ENCODE results near the gene IFTAP.

The IFTAP gene

GRCh38 chr11:36600180-36600579 lies 5.9 kb downstream of the IFTAP start:
- no peak for DNase-seq

GRCh38 chr11:36601155-36601554 lies 6.9 kb downstream of the IFTAP start:
- DNase-seq: no peak

- no peak for DNase-seq
Measured at GRCh38 chr11:36602135-36602534, 7.8 kb downstream of the IFTAP start.

DNA sequence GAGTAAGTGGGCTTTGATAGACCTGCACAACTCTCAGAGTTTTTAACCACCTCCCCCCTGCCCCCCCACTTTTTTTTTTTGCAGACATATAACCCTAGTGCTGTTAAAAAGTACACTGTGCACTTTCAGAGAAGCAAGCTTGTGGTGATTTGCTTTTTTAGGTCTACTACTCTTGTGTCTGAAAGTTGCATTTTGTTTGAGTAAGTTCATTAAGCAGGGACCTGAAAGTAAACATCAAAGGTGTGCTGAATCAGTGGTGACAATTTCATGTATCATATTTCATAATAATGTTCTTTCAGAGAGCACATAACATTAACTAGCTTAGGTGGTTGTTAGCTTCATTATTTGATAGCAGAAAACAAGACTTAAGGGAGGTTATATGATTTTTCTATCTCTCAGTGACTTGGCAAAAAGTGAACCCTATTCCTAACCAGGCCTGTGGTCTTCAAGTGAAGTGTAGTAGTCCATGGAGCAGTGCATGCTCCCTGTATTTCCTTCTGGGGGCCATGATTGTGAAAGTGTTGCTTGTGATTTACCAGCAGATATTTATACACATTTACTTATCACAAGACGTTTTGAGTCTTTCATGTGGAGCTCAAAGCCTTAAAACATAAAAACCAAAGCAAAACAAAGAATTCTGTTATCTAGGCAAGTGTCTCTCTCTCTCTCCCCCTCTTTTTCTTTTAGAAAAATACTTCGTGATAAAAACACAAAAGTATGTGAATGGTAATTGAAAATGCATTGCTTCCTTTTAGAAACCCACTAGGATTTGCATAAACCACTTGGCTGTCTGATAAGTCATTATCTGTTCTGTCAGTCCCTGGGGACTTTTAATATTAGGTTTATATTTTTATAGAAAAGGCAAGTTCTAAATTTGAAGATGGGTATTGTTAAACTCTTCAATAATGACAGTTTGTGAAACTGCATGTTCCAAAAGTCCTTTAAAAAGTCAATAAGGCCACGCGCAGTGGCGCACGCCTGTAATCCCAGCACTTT lies 11.2 kb downstream of the IFTAP start:
- no peak for DNase-seq

DNA sequence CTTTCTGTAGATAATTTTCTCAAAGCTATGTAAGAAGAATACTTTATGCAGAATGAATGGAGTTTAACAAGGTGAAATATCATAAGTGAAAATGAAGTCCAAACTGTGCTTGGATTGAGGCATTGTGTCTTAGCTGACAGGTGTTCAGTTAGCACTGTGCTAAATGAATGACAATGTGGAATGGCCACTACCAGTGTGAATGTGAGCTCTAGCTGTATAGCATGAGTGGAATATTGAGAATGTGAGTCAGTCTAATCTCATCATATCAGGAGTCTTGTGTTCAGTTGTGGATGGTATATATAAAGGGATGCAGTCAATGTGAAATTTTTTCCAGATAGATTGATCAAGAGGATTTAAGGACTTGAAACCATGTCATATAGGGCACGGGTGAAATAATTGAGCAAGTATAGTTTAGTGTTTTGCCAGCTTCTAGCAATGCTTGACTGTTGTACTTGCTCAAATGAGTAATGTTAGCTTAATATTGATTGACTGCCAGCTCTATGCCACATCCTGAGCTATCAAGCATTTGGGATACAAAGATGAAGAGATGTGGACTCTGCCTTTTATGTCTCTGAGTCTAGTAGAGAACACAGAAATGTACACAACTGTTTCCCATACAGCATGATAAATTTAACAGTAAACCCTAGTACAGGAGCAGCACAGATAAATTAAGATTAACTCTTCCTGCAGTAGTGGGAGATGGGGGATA lies 14.3 kb downstream of the IFTAP start:
- no peak for DNase-seq

GRCh38 chr11:36609383-36609782 lies 15.1 kb downstream of the IFTAP start:
- DNase-seq: no peak

DNA sequence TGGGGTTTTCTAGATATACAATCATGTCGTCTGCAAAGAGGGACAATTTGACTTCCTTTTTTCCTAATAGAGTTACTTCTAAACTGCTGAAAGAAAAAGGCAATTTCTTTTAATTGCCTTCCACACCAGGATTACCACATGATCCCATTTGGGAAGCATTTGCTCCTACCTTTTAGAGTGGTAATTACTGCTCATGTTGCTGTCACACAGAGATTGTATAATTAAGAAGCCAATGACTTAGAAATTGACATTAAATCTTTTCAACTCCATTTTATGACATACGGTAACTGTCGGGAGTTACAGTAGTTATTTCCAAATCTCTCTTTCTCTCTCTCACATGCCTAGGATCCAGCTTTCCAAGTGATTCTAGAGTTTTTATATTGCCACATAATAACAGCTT lies 21.5 kb downstream of the IFTAP start:
- DNase-seq: no peak

- DNase-seq: no peak
Measured at GRCh38 chr11:36617543-36618362, 23.5 kb downstream of the IFTAP start.

- no peak for DNase-seq
Measured at GRCh38 chr11:36618363-36619047, 24.2 kb downstream of the IFTAP start.

- DNase-seq: no peak
Measured at GRCh38 chr11:36619502-36619901, 25.2 kb downstream of the IFTAP start.

DNA sequence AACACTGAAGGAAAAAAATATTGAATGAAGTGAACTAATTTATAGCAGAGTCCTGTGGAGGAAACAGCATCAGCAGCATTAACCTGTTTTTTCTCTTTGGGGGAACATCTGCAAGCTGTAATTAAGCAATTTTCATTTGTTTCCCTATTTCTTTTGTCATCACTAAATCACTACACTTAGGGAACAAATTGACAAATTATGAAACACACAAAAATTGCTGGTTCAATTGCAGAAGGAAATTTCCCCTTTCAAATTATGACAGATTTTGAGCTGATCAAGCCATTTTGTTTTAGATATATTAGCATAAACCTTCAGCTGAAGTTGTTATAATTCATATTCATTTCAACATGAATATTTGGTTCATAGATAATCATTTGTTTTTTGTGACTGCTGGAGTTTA lies 25.9 kb downstream of the IFTAP start:
- DNase-seq: no peak

GRCh38 chr11:36622431-36623136 lies 28.3 kb downstream of the IFTAP start:
- no peak for DNase-seq

- no peak for DNase-seq
Measured at GRCh38 chr11:36623494-36623893, 29.2 kb downstream of the IFTAP start.

- no peak for DNase-seq
Measured at GRCh38 chr11:36627006-36627405, 32.7 kb downstream of the IFTAP start.

DNA sequence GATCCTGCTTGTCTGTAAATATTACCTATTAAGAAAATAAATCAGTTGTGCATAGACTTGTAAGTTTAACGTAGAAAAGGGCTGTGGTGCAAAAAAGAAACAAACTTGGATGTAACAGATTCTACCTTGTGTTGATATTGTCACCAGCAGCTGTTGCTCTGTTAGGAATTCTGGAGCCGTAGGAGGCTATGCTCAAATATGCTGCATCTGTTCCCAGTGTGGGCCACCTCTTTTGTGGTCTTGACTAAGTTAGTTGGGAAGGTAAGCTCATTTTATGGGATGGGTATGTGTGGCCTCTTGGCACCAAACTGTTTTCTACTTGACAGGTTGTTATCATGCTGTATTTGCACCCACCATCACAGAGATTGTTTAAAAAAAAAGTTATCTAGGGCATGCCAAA lies 33.2 kb downstream of the IFTAP start:
- no peak for DNase-seq

DNA sequence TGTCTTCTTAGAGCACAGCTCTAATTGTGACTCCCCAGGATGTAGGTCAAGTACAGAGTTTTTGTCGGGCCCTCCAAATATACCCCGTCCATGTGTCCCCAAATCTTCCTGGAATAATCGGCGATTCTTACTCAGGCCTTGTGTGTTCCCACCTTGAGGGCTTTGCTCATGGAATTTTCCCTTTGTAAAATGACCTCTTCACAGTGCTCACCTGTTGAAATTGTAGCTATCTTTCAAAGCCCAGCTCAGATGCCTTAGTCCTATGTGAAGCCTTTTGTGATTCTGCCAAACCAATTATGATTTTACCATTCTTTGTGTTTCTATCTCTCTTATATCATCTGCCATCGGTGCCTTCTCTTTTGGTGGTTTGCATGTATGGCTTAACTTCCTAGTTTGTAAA lies 33.8 kb downstream of the IFTAP start:
- DNase-seq: no peak

DNA sequence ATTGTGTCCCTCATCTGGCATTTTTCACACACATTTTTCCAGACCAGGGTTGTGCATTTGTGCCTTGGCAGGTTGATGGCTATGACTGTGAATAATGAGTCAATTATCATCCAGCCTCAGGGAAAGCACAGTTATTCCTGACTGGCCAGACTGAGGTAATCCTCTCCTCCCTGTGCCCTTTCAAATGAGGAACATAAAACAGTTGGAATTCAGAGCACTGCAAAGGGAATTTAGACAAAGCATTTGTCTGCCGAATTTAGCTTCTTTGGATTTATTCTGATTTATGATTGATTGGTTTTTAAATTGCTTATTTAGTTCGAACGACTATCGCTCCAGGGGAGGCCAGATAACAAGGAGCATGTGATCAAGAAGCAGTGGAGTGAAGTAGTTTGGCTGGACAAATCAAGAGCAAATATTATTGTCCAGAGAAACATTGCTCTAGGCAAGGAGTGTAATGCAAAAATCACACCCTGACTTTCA lies 34.5 kb downstream of the IFTAP start:
- DNase-seq: no peak

DNA sequence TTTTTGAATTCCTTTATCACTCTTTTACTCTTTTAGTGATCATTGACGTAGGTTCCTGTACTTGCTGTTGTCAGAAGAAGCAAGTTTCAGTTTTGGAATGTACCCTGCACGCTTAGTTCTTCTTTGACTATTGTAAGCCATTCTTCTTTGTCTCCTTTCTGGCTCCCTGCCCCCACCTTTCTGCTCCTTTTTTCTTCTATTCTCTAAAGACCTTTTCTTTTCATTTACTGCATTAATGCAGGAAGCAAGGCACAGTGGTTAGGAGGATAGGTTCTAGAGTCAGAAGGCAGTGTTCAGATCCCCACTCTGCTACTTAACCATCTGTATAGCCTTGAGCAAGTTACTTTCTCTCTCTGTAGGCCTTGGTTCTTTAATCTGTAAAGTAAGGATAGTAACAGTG lies 37.5 kb downstream of the IFTAP start:
- no peak for DNase-seq

DNA sequence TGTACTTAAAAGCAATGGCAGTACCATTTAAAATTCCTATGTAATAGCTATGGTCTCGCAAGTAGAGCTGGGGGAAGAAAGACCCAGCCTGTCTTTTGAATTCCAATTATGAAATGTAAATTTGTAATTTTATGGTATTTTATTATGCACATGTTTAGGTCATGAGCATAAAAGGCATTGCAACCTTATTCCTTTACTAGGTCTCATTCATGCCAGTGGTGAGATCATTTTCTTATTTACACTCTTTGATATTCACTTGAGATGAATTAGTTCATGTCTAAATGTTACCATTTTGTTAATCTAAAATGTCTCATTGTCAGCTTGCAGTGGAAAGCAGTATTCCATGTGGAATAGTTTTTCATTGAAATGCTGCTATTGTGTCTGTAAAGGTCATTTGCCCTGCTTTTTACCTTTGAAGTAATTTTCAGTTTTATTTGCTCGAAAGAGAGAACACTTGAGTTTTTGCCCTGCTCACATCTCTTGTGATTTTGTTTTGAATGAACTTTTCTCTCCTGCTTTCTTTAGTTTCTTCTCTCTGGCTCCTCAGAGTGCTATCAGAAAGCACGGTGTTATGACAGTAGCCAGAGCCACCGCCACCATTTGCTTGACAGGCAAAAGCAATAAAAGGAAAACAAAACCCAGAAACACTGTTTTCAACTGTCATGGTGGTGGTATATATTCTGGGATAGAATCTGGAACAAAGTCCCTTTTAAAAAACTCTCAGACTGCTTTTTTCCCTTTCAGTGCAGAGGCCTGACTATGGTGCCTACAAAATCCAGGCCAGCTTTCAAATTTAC lies 41.0 kb downstream of the IFTAP start:
- no peak for DNase-seq

DNA sequence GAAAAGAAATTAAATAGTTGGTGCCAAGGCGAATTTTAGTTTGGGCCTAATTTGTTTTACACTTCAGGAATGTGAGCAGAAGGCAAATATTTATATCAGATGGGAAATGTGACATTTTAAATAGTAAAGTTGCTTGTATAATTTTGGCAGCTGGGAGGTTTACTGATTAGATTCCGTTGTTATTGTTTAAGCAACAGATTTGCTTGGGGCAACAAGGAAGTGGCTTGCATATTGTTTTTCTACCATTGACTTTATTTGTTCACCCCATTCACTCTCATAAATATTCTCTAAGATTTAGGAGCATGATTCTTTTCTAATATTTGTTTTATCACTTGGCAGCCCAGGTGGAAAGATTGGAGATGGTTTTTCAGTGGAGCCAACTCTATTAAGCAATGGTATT lies 44.3 kb downstream of the IFTAP start:
- DNase-seq: no peak
